ENCODE measurements around the gene AKIRIN1.

GRCh38 chr1:38953433-38953860 is 37.6 kb upstream of the AKIRIN1 start:
- TF ChIP-seq EP300 (IDR thresholded peaks at IDR 0.05) (no peak), CTCF (IDR thresholded peaks at IDR 0.05) (no peak)

Measured in suprapubic skin (tissue), 3 donors.